Stomach (tissue), 4 donors: ENCODE data around the gene DOCK4.

Experiments
- CTCF ChIP-seq, 7 experiments: fragments of 450-650 bp in 4 of 7; fragments of 200-600 bp in 3 of 7; sonication (generic) in 3 of 7; IDR thresholded peaks; one replicate each; pipeline ENCODE4 v1.5.1; 2016 to 2019; ENCODE audit warnings: antibody characterized with exemption in 7 of 7, control low read depth in 2 of 7, mild to moderate bottlenecking in 1 of 7
- EP300 ChIP-seq: sonication (generic); formaldehyde crosslinking; IDR thresholded peaks from one replicate; pipeline ENCODE4 v1.6.1; 2017; ENCODE audit warnings: antibody characterized with exemption
- POLR2A ChIP-seq, 4 donors: fragments of 450-650 bp; IDR thresholded peaks; one replicate each; pipeline ENCODE4 v1.6.1; 2016; ENCODE audit warnings: antibody characterized with exemption in 4 of 4, control low read depth in 2 of 4, mild to moderate bottlenecking in 1 of 4, moderate library complexity in 1 of 4

- TF ChIP-seq CTCF (IDR thresholded peaks at IDR 0.05): no peak
- TF ChIP-seq EP300: no peak
- TF ChIP-seq POLR2A (IDR thresholded peaks at IDR 0.05): no peak
These were observed 328.3 kb downstream of the DOCK4 start for GRCh38 chr7:111877931-111878330.
